GM18526 (cell line): ENCODE measurements around the gene SND1.

ENCODE experiments used
- POLR2A ChIP-seq: IDR thresholded peaks from 3 replicates; pipeline ENCODE4 v1.6.1; 2011; ENCODE audit not compliant: insufficient read length; ENCODE audit errors: extremely low read depth

Gene SND1

DNA sequence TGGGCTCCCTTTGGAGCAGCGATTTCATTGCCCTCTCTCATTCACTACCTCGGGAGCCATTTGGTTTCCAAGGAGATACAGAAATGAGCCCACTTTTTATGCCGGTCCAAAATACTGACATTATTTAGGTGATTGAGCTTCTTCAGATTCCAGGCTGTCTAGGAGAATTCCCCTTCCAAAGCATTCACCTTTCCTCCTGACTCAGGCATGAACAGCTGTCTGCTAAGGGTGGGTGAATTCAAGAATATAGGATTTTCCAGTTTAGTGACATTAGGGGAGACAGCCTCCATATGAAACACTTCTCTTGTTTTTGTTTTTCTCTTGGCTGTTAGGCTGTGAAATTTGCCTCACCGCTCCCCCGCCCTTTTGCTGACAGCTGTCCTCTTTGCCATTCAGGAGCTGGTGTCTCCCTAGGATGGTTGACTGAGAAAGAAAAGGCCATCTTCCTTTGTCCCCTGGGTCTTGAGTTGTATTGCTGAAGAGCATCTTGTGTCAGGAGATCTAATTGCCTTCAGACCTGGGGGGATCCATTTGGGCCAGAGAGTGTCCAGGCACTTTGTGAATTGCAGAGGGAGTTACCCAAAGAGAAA, 322.5 kb downstream of the SND1 start:
- TF ChIP-seq POLR2A = no peak

DNA sequence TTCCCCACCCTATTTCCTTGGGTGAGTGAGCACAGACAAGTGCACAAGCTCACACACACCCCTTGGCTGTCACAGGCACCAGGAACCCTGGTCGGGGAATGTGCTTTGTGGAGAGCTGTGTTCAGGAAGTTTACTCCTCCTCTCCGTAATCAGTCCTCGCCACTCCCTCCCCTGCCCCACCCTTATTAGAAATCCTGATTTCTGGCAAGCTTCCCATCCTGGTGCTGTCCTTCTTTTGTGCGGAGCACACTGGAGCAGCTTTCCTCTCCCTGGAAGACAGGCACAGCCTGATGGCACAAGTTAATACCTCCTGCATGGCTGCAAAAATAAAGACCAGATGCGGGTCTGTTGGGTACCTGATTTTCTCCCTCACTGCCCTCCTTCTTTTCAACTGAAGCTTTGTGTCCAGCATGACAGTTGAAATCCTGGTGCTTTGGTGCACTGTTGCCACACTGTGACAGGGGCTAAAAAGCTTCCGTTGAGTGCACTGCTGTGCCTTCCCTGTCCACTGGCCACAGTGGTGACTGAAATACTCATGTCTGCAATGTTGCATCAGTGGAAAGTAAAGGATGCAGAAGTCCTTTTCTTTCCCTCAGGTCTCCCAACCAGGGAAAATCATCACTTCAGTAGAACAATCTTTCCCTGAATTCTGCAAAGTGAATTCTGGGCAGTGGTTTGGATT, 324.2 kb downstream of the SND1 start:
- no peak for TF ChIP-seq POLR2A

DNA sequence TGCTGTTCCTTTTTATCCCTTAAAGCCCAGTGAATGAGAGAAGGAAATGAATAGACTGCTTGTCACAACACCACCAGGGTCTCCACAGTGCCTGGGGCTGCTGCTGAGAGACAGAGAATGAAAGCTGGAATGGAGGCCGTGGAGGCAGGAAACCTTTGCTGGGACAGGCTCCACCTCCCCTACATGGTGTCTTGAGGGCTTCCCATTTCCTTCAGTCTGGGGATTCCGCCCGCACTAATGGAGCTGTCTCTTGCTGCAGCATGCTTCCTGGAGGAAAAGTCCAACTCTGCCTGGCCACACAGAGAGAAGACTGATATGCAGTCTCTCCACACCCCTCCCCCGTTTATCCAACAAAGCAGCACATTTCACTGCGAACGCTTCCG, 324.7 kb downstream of the SND1 start:
- no peak for TF ChIP-seq POLR2A

DNA sequence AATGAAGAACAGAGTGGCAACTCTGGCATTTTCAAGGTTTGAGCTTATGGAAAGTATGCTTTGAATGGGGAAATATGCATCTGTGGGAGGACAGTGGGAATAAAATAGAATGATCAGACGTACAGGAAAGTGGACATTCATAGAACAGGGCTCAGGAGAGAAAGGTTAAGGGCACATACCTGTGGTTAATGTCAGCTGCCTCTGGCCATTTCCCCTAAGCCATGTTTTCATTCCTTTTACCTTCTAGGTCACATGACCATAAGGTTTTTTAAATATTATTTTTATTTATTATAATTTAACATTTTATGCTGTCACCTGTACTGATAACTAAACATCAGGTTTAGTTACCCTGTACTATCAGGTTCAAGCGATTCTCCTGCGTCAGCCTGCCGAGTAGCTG, 326.4 kb downstream of the SND1 start:
- no peak for TF ChIP-seq POLR2A

DNA sequence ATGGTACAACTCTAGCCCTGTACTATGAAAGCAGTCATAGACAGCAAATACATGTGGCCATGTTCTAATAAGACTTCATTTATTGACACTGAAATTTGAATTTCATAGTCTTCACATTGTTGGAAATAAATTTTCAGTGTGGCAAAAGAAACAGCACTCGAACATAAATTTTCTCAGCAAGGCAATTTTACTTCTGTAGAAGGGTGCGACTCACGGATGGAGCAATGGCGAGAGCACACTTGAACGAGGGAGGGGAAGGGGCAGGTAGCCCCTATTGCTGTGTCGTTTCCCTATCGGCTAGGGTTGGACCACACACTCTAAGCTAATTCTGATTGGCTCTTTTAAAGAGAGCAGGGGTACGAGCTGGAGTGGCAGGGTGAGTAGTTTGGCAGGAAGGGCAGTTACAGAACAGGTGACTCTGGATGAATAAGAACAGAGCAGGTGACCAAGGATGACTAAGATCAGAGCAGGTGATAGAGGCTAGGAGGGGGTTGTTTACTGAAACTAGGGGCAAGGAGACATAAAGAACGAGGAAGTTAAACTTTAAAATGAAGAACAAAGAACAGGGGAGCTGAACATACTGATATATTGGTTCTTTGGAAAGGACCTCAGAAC, 327.2 kb downstream of the SND1 start:
- no peak for TF ChIP-seq POLR2A

DNA sequence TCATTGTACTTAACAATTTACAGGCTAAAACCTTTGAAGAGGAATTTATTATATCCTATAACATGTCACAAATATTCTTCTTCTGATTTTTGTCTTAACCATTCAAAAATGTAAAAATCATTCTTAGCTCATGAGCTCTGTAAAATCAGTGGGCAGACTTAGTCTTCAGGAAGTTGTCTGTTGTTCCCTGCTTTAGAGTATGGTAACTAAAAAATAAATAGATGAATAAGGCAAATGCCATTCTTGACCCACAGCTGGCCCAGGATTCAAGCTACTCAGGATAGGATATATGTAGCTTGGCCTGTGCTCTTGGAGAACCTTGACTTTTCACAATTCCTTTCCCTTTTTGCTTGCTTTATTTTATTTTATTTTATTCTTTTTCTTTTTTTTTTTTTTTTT, 327.7 kb downstream of the SND1 start:
- TF ChIP-seq POLR2A = no peak

DNA sequence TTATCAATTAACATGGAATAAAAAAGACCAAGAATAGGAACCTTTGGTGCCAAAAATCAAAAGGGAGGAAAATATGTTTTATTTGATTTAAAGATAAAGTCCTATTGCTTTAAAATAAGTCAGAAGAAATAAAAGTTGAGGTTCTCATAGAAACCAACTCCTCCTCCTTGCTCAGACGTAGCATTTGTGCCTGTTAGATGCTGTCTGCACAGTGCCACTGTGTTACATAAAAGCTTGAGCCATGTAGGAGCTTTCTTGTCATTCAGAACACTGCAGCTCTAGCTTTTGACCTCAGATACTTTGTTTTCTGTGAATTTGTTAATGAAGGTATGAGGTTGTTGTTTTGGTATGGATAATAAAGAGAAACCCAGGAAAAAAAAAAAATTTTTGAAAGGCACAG, 328.9 kb downstream of the SND1 start:
- TF ChIP-seq POLR2A = no peak

DNA sequence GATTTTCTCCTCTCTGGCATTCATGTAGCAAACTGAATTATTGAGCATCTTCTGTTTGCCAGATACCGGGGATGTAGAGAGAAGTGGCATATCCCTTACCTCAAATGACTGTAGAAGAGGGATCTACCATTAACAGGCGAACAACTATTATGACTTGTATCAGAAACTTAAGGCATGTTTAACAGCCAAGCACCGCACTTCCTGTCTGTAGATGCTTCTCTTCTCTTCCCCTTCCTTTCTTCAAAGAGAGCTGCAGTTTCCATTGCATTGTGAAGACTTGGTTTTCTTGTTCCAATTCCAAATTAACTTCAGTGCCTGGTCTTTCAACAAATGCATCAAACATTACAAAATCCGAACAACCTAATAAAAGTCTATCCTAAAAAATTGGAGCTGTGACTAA, 330.0 kb downstream of the SND1 start:
- TF ChIP-seq POLR2A = no peak

DNA sequence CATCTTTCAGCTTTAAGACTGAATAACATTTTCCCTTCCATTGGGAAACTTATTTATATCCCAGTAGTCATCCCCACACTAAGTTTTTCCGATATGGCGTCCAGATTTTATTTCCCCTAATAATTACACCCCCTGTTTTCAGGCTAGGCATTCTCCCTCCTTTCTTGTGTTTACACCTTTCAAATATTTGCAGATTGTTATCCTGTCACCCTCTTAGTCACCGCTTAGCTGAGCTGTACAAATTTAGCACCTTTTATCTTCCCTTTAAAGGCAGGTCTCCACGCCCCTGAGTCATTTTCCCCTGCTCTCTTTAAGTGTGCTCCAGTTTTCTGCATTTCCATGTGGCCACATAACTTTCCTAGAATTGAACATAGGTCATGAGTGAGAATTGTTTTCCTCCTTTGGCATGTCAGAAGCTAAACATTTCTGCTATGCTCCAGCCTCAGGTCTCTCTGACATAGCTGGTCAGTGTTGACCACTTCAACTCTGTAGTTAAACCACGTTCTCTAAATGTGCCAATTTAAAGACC, 331.9 kb downstream of the SND1 start:
- no peak for TF ChIP-seq POLR2A

DNA sequence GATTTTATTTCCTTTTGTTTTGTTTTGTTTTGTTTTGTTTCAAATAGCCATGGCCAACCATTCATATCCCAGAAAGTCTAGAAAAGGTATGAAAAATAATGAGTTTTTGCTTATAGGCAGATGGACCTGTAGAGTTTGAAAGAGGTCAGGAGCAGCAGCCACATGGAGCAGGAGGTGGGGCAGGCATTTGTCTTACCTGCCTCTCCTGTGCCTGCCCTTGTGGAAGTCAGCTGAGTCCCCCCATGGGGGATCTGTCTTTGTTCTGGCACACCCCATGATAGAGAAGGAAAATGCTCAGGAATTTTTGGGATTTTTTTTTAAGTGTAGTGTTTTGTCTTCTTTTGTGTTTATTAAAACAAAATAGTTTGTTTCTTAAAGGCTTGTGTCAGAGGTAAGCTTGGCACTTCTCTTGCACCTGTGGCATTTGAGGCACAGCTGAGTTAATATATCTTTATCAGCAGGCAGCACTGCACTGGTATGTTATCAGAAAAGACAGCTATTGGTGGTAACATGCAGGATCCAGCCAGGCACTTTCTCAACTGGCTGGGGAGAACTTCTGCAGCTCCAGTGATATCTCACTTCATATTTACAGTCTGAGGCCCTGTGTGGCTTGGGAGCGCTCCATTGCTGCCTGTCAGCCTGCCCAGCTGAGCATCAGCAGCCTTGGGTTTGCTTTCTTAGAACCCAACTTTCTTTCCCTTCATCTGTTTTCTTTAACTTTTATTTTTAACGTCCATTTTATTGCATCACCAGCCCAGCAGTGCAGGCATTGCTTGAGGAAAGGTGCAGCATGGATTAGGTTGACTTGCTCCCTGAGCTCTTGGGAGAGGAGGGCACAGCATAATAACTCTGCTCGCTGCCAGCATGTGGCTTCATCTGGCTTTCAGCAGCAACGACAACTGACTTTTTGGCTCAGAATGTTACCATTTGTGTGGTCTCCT, 334.9 kb downstream of the SND1 start:
- TF ChIP-seq POLR2A = no peak

DNA sequence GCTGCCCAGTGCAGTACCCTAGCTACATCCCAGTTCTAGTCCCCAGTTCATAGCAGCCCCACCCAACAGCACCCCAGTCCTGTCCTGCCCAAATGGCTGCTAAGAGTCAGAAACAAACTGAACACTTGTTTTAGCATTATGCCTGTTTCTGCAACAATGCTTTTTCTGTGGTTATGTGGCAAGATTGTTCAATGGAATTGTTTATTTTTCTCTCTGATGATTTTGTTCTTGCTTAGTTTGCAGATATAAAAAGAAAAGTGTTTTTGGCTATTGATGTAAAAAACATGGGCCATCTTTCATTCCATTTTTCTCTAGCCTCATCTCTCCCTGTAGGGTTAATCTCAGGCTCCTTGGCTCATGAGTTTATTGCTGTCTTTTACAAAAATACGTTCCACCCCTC, 336.8 kb downstream of the SND1 start:
- no peak for TF ChIP-seq POLR2A

DNA sequence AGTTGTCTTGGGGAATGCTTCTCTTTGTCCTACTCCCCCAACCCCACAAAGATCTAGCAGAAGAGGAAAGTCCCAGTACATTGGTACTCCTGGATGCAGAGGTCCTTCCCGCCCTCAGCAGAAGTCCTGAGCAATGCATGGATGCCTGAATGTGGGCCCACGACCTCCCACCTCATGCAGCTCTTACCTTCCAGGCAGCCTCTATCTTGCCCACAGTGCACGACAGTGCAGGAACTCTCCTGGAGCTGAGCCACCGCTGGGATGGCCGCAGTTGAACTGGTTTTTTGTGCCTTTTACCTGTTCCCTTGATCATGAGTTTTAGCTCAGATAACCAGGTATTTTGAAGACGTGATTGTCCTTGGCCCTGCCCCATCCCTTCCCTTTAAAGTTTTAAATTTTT, 341.3 kb downstream of the SND1 start:
- TF ChIP-seq POLR2A = no peak

DNA sequence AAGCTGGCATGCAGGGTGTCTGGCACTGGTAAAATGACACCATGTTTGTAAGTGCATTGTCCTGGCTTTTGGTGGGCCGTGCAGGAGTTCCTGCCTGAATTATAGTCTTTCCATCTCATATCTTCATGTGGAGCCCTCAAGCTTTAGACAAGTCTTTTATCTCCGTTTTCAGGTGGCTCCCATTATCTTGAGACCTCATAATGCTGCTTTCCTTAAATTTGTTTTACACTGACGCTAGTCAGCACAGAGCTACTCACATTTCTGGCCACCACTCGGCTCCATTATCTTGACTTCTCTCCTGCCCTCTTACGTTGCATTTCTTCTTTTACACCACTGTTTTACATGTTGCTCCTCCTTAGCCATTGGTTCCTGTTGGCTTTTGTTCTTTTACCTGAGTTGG, 342.0 kb downstream of the SND1 start:
- no peak for TF ChIP-seq POLR2A

DNA sequence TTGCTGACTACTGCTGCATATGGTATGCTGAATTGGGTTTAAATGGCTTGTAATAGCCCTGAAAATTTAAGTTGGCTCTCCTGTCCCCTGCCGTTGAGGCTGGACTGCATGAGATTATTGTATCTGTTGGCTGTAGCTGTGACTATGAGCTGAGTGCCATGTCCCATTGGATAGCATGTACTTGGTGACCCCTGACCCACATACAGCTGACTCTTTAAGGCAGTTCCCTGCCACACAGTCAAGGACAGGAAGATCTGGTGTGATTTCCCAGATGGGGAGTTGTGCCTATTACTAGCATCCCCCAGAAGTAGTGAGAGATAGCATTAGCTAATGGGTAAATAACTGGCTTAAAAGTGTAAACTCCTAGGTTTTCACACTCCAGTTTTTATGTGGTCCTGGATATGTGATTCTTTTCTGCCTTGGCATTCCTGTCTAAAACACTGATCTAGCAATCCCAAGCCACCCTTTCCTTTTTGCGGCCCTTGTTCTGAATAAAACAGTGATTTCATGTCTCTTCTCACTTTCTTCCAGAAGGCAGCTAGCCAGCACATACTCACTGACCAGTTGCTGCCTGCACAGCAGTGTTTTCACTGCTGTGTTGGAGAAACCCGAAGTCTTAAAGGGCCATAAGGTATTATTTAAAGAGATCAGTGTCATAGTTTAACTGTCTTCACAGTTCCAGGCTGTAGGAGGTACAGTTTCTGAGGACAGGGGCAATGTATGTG, 343.3 kb downstream of the SND1 start:
- no peak for TF ChIP-seq POLR2A

DNA sequence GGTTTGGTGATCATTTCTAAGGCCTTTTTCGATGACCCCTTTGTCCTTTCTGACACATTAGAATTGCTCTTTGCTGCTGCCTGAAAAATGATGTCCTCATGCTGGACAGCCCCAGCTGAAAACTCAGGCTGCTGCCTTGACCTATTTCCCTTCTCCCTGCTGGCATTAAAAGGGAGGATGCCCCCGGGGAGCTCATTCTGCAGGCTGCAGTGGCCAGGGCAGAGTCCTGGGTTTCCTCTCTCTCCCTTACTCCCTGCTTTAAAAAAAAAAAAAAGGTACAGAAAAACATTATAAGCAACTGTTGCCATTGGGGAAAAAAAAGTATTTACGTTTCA, 343.9 kb downstream of the SND1 start:
- no peak for TF ChIP-seq POLR2A
